ENCODE data around the gene LIPE. TPM values are rescaled to one million over a fixed set of nuclear protein-coding genes. Genes with fewer than 3 reads are reported as not detected.
A peak's percentile ranks its signal among the peaks of the same experiment; 100 is the strongest.
"Not testable (repeated sequence)": the region's sequence is repeated elsewhere in the genome, so short reads cannot be mapped to it uniquely, and the experiment has no call there.

The LIPE gene
- total RNA-seq, 4 donors from 2014 or later, result 33.9 to 82.6 (median 51.5) TPM

DNA sequence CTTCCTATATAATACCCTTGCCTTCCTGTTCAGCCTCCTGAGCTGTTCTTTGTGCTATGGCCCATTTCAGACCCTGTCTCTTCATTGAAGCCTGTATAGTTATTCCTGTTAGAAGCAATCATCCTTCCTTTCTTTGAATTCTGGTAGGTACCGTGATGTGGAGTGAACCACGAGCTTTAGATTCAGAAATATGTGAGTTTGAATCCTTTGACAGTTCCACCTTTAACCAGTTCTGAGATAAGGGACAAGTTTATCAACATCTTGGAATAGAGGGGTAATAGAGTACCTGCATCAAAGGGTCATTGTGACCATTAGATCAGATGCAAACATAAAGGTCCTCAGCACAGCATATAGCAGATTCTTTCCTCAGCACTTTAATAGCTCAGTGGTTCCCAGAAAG, 27.9 kb upstream of the LIPE start:
- H3K27ac ChIP-seq, result no peak overlapping the region
- no peak overlapping the region for H3K4me3 ChIP-seq

DNA sequence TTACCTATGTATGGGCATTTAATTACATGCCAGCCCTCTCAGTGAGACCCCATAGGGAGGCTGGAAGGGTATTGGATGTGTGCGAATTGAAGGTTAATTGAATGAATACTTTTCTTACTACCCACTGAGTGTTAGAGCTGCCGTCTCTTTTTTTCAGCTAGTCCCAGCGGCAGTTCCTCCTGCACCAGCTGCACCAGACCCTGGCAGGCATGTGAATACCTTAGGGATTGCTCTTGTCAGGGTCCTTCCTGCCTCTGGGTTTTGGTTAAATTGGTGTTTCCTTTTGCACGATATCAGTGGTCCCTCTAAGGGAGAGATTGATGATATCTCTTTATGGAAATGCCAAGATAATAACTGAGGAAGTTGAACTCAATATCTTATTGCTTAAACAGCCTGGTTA, 25.4 kb upstream of the LIPE start:
- DNase-seq (ENCODE audit: low spot score in 2 of 2), result no peak
- Histone ChIP-seq H3K36me3 (no peaks in the 10 kb centered on the region), H3K9me3 (no peaks in the 10 kb centered on the region), H3K4me3 (no peak overlapping the region), H3K27ac (no peak overlapping the region), H3K4me1 (peaks cover 7% of the 10 kb centered on the region), H3K27me3 (no peaks in the 10 kb centered on the region)
- WGBS, result 66% methylated on average over 4 of the region's 4 CpGs
- no peak for TF ChIP-seq POLR2AphosphoS5 (IDR thresholded peaks at IDR 0.05)
- TF ChIP-seq, protein P1, sequence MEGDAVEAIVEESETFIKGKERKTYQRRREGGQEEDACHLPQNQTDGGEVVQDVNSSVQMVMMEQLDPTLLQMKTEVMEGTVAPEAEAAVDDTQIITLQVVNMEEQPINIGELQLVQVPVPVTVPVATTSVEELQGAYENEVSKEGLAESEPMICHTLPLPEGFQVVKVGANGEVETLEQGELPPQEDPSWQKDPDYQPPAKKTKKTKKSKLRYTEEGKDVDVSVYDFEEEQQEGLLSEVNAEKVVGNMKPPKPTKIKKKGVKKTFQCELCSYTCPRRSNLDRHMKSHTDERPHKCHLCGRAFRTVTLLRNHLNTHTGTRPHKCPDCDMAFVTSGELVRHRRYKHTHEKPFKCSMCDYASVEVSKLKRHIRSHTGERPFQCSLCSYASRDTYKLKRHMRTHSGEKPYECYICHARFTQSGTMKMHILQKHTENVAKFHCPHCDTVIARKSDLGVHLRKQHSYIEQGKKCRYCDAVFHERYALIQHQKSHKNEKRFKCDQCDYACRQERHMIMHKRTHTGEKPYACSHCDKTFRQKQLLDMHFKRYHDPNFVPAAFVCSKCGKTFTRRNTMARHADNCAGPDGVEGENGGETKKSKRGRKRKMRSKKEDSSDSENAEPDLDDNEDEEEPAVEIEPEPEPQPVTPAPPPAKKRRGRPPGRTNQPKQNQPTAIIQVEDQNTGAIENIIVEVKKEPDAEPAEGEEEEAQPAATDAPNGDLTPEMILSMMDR (IDR thresholded peaks at IDR 0.05), result no peak

More for the DNA sequence above, 27.9 kb upstream of the LIPE start:
- Histone ChIP-seq H3K4me1 (peaks cover 4% of the 10 kb centered on the region), H3K9me3 (no peaks in the 10 kb centered on the region), H3K36me3 (no peaks in the 10 kb centered on the region), H3K27me3 (no peaks in the 10 kb centered on the region)
- TF ChIP-seq, protein P1 (IDR thresholded peaks at IDR 0.05), result no peak
- TF ChIP-seq POLR2A (IDR thresholded peaks at IDR 0.05), result no peak
- TF ChIP-seq POLR2AphosphoS5 (IDR thresholded peaks at IDR 0.05), result no peak
- TF ChIP-seq EP300 (IDR thresholded peaks at IDR 0.05), result no peak
- no peak for DNase-seq (ENCODE audit: low spot score in 2 of 2)
- WGBS, result 74% methylated on average over 2 of the region's 2 CpGs

DNA sequence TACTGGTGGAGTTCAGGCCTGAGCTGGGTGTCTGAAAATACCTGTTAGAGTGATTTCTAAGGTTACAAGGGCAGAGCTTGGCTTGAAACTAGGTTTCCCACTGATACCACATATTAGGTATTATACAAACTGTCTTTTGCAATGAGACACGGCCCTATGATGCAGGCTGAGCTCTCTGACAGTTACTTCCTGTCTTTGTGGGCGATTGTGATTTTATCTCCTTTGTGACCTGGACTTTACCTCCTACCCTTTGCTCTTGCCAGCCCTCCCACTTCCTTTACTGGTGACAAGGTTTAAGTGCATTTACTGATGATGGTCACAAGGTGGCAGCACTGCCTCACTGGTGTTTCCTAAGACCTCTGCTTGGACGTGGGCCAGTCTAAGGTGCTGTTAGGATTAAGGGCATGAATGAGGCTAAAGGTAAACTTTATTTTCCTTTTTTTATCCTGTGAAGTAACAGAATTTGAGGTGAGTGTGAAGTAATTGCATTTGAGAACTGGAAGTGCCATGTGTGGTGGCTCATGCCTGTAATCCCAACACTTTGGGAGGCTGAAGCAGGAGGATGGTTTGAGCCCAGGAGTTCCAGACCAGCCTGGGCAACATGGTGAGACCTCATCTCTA, 23.2 kb upstream of the LIPE start:
- H3K27me3 ChIP-seq, result no peaks in the 10 kb centered on the region
- no peak overlapping the region for H3K27ac ChIP-seq
- H3K4me1 ChIP-seq, result peaks cover 7% of the 10 kb centered on the region
- H3K36me3 ChIP-seq, result no peaks in the 10 kb centered on the region
- DNase-seq (ENCODE audit: low spot score in 2 of 2), result peak; percentile 81 to 89
- H3K9me3 ChIP-seq, result no peaks in the 10 kb centered on the region
- no peak overlapping the region for H3K4me3 ChIP-seq
- no peak for TF ChIP-seq POLR2A (IDR thresholded peaks at IDR 0.05)
- no peak for TF ChIP-seq EP300 (IDR thresholded peaks at IDR 0.05)
- TF ChIP-seq, protein P1 (IDR thresholded peaks at IDR 0.05), result peak; percentile 87 to 90
- TF ChIP-seq POLR2AphosphoS5 (IDR thresholded peaks at IDR 0.05), result peak in 1 of 3 donors; percentile 75
- 0% methylated on average over 3 of the region's 3 CpGs for WGBS

DNA sequence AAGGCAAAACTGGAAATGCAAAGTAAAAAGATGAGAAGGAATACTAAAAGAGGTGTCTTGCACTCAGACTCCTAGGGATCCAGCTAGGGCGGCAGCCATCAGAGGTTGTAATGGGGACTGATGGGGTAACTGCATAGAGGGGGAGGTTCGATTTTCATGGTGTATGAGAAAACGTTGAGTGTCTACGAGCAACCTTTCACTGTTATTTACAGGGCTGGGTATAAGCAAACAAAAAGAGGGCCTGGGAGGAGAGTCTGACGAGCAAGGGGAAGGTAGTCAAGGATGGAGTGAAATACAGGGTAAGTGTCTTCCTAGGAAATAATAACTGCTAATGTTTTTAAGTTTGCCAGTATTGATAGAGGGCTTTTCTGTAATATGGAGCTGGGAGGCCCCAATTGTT, 21.1 kb upstream of the LIPE start:
- not testable (repeated sequence) for H3K36me3 ChIP-seq; H3K9me3 ChIP-seq; H3K4me3 ChIP-seq; DNase-seq (ENCODE audit: low spot score in 2 of 2); H3K27me3 ChIP-seq; H3K27ac ChIP-seq; H3K4me1 ChIP-seq
- WGBS, result 84% methylated on average over 5 of the region's 5 CpGs

DNA sequence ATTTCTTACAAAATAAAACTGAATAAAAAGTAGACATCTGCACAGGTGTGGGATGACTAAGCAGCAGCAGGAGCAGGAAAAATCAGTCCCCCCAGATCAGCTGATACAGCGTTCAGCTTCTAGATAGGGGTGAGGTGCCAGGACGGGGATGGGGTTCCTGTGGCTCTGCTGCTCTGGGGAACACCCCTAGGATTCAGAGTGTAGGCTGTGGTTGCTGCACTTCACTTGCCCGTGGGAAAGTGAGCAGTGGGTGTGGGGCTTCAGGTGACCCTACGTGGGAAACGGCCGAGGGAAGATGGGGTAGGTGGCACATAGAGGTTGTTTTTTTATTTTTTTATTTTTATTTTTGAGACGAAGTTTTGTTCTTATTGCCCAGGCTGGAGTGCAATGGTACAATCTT, 18.8 kb upstream of the LIPE start:
- no peaks in the 10 kb centered on the region for H3K36me3 ChIP-seq
- 81% methylated on average over 7 of the region's 7 CpGs for WGBS
- TF ChIP-seq EP300 (IDR thresholded peaks at IDR 0.05) (no peak), POLR2A (IDR thresholded peaks at IDR 0.05) (no peak), POLR2AphosphoS5 (IDR thresholded peaks at IDR 0.05) (no peak)
- TF ChIP-seq, protein P1 (IDR thresholded peaks at IDR 0.05), result no peak
- H3K27me3 ChIP-seq, result no peaks in the 10 kb centered on the region
- DNase-seq (ENCODE audit: low spot score in 2 of 2), result no peak
- H3K4me3 ChIP-seq, result no peak overlapping the region
- no peaks in the 10 kb centered on the region for H3K9me3 ChIP-seq
- peaks cover 18% of the 10 kb centered on the region for H3K4me1 ChIP-seq
- H3K27ac ChIP-seq, result no peak overlapping the region

DNA sequence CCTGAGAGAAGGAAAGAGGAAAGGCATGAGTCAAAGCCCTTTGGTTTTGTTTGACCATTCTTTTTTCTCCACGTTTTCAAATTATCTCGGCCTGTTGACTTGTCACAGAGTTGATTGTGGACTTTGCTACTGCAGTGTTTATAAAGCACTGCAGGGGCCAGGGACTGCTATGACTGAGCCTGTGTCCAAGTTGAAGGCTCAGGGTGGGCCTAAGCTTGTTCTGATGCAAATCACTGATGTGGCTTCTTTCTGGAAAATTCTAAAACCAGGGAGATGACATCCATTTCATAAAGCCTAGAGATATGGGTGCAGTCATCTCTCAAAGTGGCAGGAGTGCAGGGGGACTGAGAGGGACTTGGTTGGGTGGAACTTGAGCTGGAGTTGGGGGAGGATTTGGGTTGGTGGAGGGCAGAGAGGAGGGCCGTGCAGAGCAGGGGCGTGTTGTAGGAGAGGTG, 16.8 kb upstream of the LIPE start:
- no peaks in the 10 kb centered on the region for H3K27me3 ChIP-seq
- H3K36me3 ChIP-seq, result no peaks in the 10 kb centered on the region
- no peak overlapping the region for H3K27ac ChIP-seq
- TF ChIP-seq, protein P1 (IDR thresholded peaks at IDR 0.05), result no peak
- no peak for TF ChIP-seq POLR2A (IDR thresholded peaks at IDR 0.05)
- no peak for TF ChIP-seq POLR2AphosphoS5 (IDR thresholded peaks at IDR 0.05)
- no peak for TF ChIP-seq EP300 (IDR thresholded peaks at IDR 0.05)
- no peaks in the 10 kb centered on the region for H3K9me3 ChIP-seq
- no peak for DNase-seq (ENCODE audit: low spot score in 2 of 2)
- 72% methylated on average over 4 of the region's 4 CpGs for WGBS
- H3K4me1 ChIP-seq, result peaks cover 20% of the 10 kb centered on the region
- H3K4me3 ChIP-seq, result no peak overlapping the region
